SK-N-SH treated with all-trans-retinoic acid at 6 μM for 48 hours (cell line): ENCODE measurements around the gene PARVG.

Experiments
- ATAC-seq: fragments of 200-7000 bp; cut with Tn5 transposase; 3 replicates; pipeline ENCODE4 v1.9.1; 2020; ENCODE audit warnings: mild to moderate bottlenecking, moderate library complexity
- ARNTL ChIP-seq: fragments of 450-650 bp; formaldehyde crosslinking; IDR thresholded peaks from 2 replicates; pipeline ENCODE4 v1.5.0; 2020; ENCODE audit warnings: low read depth, mild to moderate bottlenecking, moderate library complexity, borderline replicate concordance
- BACH2 ChIP-seq: fragments of 250-450 bp; sonication (Bioruptor Pico); IDR thresholded peaks from 2 replicates; pipeline ENCODE4 v1.9.0; 2021; ENCODE audit warnings: mild to moderate bottlenecking, borderline replicate concordance
- CSDC2 ChIP-seq: fragments of 250-450 bp; sonication (Bioruptor Pico); IDR thresholded peaks from 2 replicates; pipeline ENCODE4 v1.5.0; 2020; ENCODE audit warnings: mild to moderate bottlenecking, moderate library complexity
- ESRRG ChIP-seq: fragments of 250-450 bp; sonication (Bioruptor Pico); IDR thresholded peaks from 2 replicates; pipeline ENCODE4 v1.6.1; 2021; ENCODE audit warnings: mild to moderate bottlenecking
- GLIS3 ChIP-seq: fragments of 250-450 bp; sonication (Bioruptor Pico); IDR thresholded peaks from 2 replicates; pipeline ENCODE4 v1.5.0; 2020; ENCODE audit warnings: mild to moderate bottlenecking, moderate library complexity
- ISL1 ChIP-seq: fragments of 250-450 bp; sonication (Bioruptor Pico); IDR thresholded peaks from 2 replicates; pipeline ENCODE4 v2.1.2; 2022; ENCODE audit warnings: mild to moderate bottlenecking, moderate library complexity
- PPARA ChIP-seq: fragments of 250-450 bp; sonication (Bioruptor Pico); IDR thresholded peaks from 2 replicates; pipeline ENCODE4 v1.5.0; 2020; ENCODE audit warnings: mild to moderate bottlenecking, borderline replicate concordance
- RARB ChIP-seq: fragments of 250-450 bp; sonication (Bioruptor Pico); IDR thresholded peaks from 2 replicates; pipeline ENCODE4 v1.8.0; 2021; ENCODE audit warnings: mild to moderate bottlenecking, moderate library complexity
- SNAI2 ChIP-seq: fragments of 250-450 bp; sonication (Bioruptor Pico); IDR thresholded peaks from 2 replicates; pipeline ENCODE4 v1.5.0; 2020; ENCODE audit warnings: mild to moderate bottlenecking, moderate library complexity
- TCF4 ChIP-seq: fragments of 250-450 bp; sonication (Bioruptor Pico); IDR thresholded peaks from 2 replicates; pipeline ENCODE4 v1.8.0; 2021; ENCODE audit warnings: mild to moderate bottlenecking, moderate library complexity, borderline replicate concordance
- TOX ChIP-seq: fragments of 250-450 bp; sonication (Bioruptor Pico); IDR thresholded peaks from 2 replicates; pipeline ENCODE4 v1.8.0; 2021; ENCODE audit warnings: mild to moderate bottlenecking, moderate library complexity, borderline replicate concordance
- ZC3H10 ChIP-seq: fragments of 250-450 bp; sonication (Bioruptor Pico); IDR thresholded peaks from 2 replicates; pipeline ENCODE4 v1.5.1; 2021; ENCODE audit warnings: mild to moderate bottlenecking, moderate library complexity
- ZNF565 ChIP-seq: fragments of 450-650 bp; formaldehyde crosslinking; conservative IDR thresholded peaks from 2 replicates; pipeline ENCODE4 v1.5.0; 2020; ENCODE audit warnings: low read depth, mild to moderate bottlenecking, moderate library complexity
- ZNF70 ChIP-seq: fragments of 450-650 bp; formaldehyde crosslinking; IDR thresholded peaks from 2 replicates; pipeline ENCODE4 v1.5.0; 2020; ENCODE audit warnings: mild to moderate bottlenecking, moderate library complexity
- TF ChIP-seq, protein P1 (sequence below): fragments of 250-450 bp; sonication (Bioruptor Pico); IDR thresholded peaks from 2 replicates; pipeline ENCODE4 v1.5.1; 2020; ENCODE audit warnings: low read depth, mild to moderate bottlenecking, moderate library complexity
- TF ChIP-seq, protein P2 (sequence below): fragments of 250-450 bp; sonication (Bioruptor Pico); IDR thresholded peaks from 2 replicates; pipeline ENCODE4 v1.8.0; 2020; ENCODE audit warnings: mild to moderate bottlenecking, moderate library complexity, borderline replicate concordance
- TF ChIP-seq, protein P3 (sequence below): fragments of 250-450 bp; sonication (Bioruptor Pico); IDR thresholded peaks from 2 replicates; pipeline ENCODE4 v1.5.1; 2021; ENCODE audit warnings: mild to moderate bottlenecking, moderate library complexity
- TF ChIP-seq, protein P4 (sequence below): fragments of 250-450 bp; sonication (Bioruptor Pico); IDR thresholded peaks from 2 replicates; pipeline ENCODE4 v1.5.0; 2020; ENCODE audit warnings: mild to moderate bottlenecking, moderate library complexity

Gene PARVG

DNA sequence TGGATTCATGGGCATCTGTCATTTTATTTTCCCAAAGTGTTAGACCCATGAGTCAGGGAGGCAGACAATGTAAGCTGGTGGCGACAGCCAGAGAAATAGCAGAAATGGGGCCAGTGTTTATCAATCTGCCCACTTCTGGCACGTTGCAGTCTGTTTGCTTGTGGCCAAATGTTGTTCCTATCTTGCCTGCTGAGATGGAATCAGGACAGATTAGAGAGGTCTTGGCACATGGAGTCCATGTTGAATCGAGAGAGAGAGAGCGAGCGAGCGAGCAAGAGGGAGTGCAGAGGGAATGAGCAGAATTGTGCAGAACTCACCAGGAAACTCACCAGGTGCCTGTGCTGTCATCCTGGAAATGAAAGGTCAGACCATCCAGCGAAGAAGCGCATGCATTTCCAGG, 21.9 kb upstream of the PARVG start (continued):
- TF ChIP-seq, protein P1, sequence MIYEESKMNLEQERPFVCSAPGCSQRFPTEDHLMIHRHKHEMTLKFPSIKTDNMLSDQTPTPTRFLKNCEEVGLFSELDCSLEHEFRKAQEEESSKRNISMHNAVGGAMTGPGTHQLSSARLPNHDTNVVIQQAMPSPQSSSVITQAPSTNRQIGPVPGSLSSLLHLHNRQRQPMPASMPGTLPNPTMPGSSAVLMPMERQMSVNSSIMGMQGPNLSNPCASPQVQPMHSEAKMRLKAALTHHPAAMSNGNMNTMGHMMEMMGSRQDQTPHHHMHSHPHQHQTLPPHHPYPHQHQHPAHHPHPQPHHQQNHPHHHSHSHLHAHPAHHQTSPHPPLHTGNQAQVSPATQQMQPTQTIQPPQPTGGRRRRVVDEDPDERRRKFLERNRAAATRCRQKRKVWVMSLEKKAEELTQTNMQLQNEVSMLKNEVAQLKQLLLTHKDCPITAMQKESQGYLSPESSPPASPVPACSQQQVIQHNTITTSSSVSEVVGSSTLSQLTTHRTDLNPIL (CRISPR knock-in tag), result no peak
- TF ChIP-seq TOX (CRISPR knock-in tag), result no peak

DNA sequence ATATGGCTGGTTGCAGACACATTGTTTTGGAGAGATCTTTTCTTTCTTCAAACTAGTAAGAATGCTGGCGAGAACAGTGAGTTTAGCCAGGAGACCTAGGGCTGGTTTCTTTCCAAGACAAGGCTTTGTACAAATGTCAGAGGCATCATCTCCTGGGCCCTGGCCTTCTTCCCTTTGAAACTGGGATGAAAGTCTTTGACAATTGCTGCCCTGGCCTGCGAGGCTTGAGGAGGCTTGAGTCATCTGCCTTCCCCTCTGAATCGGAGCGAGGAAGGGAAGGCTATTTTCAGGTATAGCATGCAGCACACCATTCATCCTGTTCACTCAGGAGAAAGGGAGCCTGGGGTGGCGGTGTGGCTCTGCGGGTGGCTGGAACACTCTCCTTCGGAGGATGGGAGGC, 21.5 kb upstream of the PARVG start:
- TF ChIP-seq ARNTL (CRISPR knock-in tag) (no peak), TCF4 (CRISPR knock-in tag) (no peak), RARB (no peak), BACH2 (CRISPR knock-in tag) (no peak), ESRRG (no peak), PPARA (CRISPR knock-in tag) (no peak)
- TF ChIP-seq, protein P1 (CRISPR knock-in tag), result no peak
- no peak for ATAC-seq

DNA sequence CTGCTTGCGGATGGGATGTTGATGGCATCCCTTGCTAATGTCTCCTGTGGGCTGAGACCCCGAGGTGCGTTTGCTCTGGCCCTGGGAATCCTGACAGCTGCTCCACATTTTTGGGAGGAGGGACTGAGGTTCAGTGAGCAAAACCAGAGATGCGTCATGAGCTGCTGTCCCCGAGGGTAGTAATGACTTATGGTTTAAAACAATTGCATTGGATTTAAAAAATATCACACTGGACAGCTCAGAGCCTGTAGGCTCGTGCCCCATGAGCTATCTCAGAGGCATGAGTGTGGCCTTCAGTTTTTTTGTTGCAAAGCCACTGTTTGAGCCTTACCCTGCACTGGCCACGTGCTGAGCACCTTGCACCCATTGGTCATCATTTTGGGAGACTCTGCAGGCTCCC, 20.9 kb upstream of the PARVG start:
- ATAC-seq, result no peak
- no peak for TF ChIP-seq ZC3H10 (CRISPR knock-in tag)

DNA sequence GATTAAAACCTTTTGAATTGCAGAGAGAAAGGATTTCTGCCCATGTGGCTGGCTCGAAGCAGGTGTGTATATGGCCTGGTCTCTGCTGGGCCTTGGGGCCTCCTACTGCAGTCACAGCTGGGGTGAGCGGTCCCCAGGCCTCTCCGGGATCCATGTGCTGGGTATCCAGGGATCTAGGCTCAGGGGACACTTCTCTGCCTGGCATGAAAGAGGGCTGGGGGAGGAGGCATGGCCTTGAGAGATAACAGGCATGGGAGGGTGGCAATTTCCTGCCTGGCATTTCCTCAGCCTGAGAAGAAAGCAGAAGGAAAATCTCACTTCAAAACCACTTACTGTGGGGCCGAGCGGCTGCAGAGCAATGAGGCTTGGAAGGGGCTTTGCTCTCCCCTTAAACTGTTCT, 20.3 kb upstream of the PARVG start:
- no peak for ATAC-seq
- TF ChIP-seq ZC3H10 (CRISPR knock-in tag) (no peak), GLIS3 (no peak), ZNF565 (CRISPR knock-in tag) (no peak), RARB (no peak), ZNF70 (CRISPR knock-in tag) (no peak), BACH2 (CRISPR knock-in tag) (no peak), ISL1 (CRISPR knock-in tag) (no peak), PPARA (CRISPR knock-in tag) (no peak), ESRRG (no peak)
- TF ChIP-seq, protein P1 (CRISPR knock-in tag), result no peak
- TF ChIP-seq, all 23 proteins: peak for 0

DNA sequence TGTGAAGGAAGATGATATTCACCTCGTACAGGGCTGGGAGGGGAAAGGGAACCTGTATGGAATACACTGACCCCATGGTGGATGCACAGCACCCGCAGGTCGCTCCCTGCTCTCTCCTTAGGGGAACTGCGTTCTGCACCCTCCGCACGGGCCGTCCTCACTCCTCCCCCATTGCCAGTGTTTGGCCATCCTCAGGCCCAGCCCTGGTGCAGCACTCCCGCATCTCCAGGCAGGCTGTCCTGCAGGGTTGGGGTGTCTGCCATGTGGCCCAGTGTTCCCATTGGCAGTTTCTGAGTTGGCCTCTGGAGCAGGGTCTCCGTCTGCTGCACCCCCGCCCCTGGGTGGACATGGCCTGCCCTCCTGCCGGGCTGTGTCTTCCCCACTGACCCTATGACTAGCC, 19.1 kb upstream of the PARVG start:
- TF ChIP-seq ESRRG (no peak), GLIS3 (no peak), SNAI2 (CRISPR knock-in tag) (no peak), CSDC2 (no peak)
- no peak for ATAC-seq

DNA sequence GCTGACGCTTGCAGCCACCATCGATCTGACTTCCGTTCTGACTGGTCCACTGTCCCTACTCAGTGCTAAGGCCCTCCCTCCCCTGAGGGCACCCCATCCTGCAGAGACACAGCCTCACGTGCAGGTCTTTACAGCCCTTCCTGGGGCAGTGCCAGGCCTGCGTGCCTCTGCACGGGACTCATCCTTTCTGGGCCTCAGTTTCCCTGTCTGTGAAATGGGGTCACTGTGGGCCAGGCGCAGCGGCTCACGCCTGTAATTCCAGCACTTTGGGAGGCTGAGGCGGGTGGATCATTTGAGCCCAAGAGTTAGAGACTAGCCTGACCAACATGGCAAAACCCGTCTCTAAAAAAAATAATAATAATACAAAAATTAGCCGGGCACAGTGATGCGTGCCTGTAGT, 17.8 kb upstream of the PARVG start:
- ATAC-seq, result no peak
- no peak for TF ChIP-seq BACH2 (CRISPR knock-in tag)
- TF ChIP-seq, protein P2, sequence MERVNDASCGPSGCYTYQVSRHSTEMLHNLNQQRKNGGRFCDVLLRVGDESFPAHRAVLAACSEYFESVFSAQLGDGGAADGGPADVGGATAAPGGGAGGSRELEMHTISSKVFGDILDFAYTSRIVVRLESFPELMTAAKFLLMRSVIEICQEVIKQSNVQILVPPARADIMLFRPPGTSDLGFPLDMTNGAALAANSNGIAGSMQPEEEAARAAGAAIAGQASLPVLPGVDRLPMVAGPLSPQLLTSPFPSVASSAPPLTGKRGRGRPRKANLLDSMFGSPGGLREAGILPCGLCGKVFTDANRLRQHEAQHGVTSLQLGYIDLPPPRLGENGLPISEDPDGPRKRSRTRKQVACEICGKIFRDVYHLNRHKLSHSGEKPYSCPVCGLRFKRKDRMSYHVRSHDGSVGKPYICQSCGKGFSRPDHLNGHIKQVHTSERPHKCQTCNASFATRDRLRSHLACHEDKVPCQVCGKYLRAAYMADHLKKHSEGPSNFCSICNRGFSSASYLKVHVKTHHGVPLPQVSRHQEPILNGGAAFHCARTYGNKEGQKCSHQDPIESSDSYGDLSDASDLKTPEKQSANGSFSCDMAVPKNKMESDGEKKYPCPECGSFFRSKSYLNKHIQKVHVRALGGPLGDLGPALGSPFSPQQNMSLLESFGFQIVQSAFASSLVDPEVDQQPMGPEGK (CRISPR knock-in tag), result no peak
- TF ChIP-seq, protein P3, sequence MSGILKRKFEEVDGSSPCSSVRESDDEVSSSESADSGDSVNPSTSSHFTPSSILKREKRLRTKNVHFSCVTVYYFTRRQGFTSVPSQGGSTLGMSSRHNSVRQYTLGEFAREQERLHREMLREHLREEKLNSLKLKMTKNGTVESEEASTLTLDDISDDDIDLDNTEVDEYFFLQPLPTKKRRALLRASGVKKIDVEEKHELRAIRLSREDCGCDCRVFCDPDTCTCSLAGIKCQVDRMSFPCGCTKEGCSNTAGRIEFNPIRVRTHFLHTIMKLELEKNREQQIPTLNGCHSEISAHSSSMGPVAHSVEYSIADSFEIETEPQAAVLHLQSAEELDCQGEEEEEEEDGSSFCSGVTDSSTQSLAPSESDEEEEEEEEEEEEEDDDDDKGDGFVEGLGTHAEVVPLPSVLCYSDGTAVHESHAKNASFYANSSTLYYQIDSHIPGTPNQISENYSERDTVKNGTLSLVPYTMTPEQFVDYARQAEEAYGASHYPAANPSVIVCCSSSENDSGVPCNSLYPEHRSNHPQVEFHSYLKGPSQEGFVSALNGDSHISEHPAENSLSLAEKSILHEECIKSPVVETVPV, result no peak
- TF ChIP-seq, protein P4, sequence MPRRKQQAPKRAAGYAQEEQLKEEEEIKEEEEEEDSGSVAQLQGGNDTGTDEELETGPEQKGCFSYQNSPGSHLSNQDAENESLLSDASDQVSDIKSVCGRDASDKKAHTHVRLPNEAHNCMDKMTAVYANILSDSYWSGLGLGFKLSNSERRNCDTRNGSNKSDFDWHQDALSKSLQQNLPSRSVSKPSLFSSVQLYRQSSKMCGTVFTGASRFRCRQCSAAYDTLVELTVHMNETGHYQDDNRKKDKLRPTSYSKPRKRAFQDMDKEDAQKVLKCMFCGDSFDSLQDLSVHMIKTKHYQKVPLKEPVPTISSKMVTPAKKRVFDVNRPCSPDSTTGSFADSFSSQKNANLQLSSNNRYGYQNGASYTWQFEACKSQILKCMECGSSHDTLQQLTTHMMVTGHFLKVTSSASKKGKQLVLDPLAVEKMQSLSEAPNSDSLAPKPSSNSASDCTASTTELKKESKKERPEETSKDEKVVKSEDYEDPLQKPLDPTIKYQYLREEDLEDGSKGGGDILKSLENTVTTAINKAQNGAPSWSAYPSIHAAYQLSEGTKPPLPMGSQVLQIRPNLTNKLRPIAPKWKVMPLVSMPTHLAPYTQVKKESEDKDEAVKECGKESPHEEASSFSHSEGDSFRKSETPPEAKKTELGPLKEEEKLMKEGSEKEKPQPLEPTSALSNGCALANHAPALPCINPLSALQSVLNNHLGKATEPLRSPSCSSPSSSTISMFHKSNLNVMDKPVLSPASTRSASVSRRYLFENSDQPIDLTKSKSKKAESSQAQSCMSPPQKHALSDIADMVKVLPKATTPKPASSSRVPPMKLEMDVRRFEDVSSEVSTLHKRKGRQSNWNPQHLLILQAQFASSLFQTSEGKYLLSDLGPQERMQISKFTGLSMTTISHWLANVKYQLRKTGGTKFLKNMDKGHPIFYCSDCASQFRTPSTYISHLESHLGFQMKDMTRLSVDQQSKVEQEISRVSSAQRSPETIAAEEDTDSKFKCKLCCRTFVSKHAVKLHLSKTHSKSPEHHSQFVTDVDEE (CRISPR knock-in tag), result no peak
